Endothelial cell (in vitro differentiated cells): ENCODE measurements around the gene PRR15. TPM values are rescaled to one million over a fixed set of nuclear protein-coding genes. Genes with fewer than 3 reads are reported as not detected.

Experiments used
- DNase-seq: peaks from one replicate; pipeline ENCODE4 v3.0.0; 2021; ENCODE audit warnings: low spot score
- H3K27ac Mint-ChIP-seq: one replicate; pipeline ENCODE4 v1.8.0; 2021; ENCODE audit warnings: mixed read lengths, inconsistent platforms; ENCODE audit not compliant: unreplicated experiment
- H3K27me3 Mint-ChIP-seq: one replicate; pipeline ENCODE4 v1.8.0; 2021; ENCODE audit warnings: mild to moderate bottlenecking, moderate library complexity, mixed read lengths, inconsistent platforms; ENCODE audit not compliant: unreplicated experiment
- H3K36me3 Mint-ChIP-seq: one replicate; pipeline ENCODE4 v1.8.0; 2021; ENCODE audit warnings: mild to moderate bottlenecking, low read depth, mixed read lengths, inconsistent platforms; ENCODE audit not compliant: unreplicated experiment
- H3K4me1 Mint-ChIP-seq: one replicate; pipeline ENCODE4 v1.8.0; 2021; ENCODE audit warnings: mild to moderate bottlenecking, mixed read lengths, inconsistent platforms; ENCODE audit not compliant: unreplicated experiment
- H3K4me3 Mint-ChIP-seq: one replicate; pipeline ENCODE4 v1.8.0; 2021; ENCODE audit warnings: mild to moderate bottlenecking, mixed read lengths, inconsistent platforms; ENCODE audit not compliant: unreplicated experiment
- H3K9me3 Mint-ChIP-seq: one replicate; pipeline ENCODE4 v1.8.0; 2021; ENCODE audit warnings: mixed read lengths, inconsistent platforms; ENCODE audit not compliant: unreplicated experiment
- total RNA-seq: library from RNA; stranded (reverse); fragmentation: NEBNext Ultra II Directional; extraction: Animal tissue kit (Norgen Biotek cat#: 25700); gene quantifications from one replicate; pipeline ENCODE4 v1.2.1, GENCODE V29; 2021; ENCODE audit not compliant: unreplicated experiment
- TF ChIP-seq, protein P1 (sequence below): fragments of 200-600 bp; sonication (generic); IDR thresholded peaks from one replicate; pipeline ENCODE4 v1.5.0; 2021; ENCODE audit warnings: antibody characterized with exemption; ENCODE audit not compliant: unreplicated experiment

Gene PRR15
- total RNA-seq, 1 donor from 2014 or later = 2.9 TPM

DNA sequence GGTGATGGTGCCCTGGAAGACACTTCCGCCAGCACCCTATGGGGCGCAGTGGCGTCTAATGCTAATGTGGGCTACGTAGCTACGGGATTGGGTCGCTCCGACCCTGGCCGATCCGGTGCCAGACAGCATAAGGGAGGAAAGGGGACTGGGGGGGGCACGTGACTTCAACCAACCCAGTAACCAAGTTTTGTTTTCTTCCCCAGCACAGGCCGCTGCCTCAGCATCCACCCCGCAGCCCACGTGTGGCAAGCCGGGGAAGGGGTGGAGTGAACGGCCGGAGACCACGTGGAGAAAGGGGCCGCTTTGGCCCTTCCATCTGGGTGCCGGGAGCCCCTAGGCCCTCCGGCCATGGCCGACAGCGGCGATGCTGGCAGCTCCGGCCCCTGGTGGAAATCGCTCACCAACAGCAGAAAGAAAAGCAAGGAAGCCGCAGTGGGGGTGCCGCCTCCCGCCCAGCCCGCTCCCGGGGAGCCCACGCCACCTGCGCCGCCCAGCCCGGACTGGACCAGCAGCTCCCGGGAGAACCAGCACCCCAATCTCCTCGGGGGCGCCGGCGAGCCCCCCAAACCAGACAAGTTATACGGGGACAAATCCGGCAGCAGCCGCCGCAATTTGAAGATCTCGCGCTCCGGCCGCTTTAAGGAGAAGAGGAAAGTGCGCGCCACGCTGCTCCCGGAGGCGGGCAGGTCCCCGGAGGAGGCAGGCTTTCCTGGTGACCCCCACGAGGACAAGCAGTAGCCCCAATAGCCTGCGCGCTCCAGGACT, 2.5 kb downstream of the PRR15 start:
- Mint-ChIP-seq H3K36me3 (peaks cover 6% of the 10 kb centered on the region), H3K27me3 (peaks cover 2% of the 10 kb centered on the region), H3K4me1 (peaks cover 6% of the 10 kb centered on the region), H3K4me3 (peak overlapping the region; percentile 90), H3K9me3 (no peaks in the 10 kb centered on the region), H3K27ac (no peak overlapping the region)
- peak; percentile 24 for DNase-seq
- TF ChIP-seq, protein P1, sequence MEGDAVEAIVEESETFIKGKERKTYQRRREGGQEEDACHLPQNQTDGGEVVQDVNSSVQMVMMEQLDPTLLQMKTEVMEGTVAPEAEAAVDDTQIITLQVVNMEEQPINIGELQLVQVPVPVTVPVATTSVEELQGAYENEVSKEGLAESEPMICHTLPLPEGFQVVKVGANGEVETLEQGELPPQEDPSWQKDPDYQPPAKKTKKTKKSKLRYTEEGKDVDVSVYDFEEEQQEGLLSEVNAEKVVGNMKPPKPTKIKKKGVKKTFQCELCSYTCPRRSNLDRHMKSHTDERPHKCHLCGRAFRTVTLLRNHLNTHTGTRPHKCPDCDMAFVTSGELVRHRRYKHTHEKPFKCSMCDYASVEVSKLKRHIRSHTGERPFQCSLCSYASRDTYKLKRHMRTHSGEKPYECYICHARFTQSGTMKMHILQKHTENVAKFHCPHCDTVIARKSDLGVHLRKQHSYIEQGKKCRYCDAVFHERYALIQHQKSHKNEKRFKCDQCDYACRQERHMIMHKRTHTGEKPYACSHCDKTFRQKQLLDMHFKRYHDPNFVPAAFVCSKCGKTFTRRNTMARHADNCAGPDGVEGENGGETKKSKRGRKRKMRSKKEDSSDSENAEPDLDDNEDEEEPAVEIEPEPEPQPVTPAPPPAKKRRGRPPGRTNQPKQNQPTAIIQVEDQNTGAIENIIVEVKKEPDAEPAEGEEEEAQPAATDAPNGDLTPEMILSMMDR = no peak

- H3K9me3 Mint-ChIP-seq = no peaks in the 10 kb centered on the region
- H3K36me3 Mint-ChIP-seq = peaks cover 6% of the 10 kb centered on the region
- H3K27ac Mint-ChIP-seq = no peak overlapping the region
- no peak for DNase-seq
- peaks cover 2% of the 10 kb centered on the region for H3K27me3 Mint-ChIP-seq
- H3K4me1 Mint-ChIP-seq = peaks cover 6% of the 10 kb centered on the region
- TF ChIP-seq, protein P1 = no peak
- no peak overlapping the region for H3K4me3 Mint-ChIP-seq
Observed at GRCh38 chr7:29567174-29567573, 3.5 kb downstream of the PRR15 start.

- H3K27ac Mint-ChIP-seq = no peak overlapping the region
- DNase-seq = no peak
Observed at GRCh38 chr7:29569648-29570047, 6.0 kb downstream of the PRR15 start.

GRCh38 chr7:29572558-29572957, 8.9 kb downstream of the PRR15 start:
- Mint-ChIP-seq H3K27ac (no peak overlapping the region), H3K36me3 (peaks cover 16% of the 10 kb centered on the region), H3K9me3 (no peaks in the 10 kb centered on the region), H3K4me1 (no peaks in the 10 kb centered on the region), H3K27me3 (no peaks in the 10 kb centered on the region), H3K4me3 (no peak overlapping the region)
- DNase-seq = no peak
- TF ChIP-seq, protein P1 = no peak

More at GRCh38 chr7:29569648-29570047, 6.0 kb downstream of the PRR15 start:
- H3K27me3 Mint-ChIP-seq = peaks cover 2% of the 10 kb centered on the region
- TF ChIP-seq, protein P1 = no peak
- H3K4me1 Mint-ChIP-seq = peaks cover 6% of the 10 kb centered on the region
- H3K36me3 Mint-ChIP-seq = peaks cover 6% of the 10 kb centered on the region
- no peaks in the 10 kb centered on the region for H3K9me3 Mint-ChIP-seq
- no peak overlapping the region for H3K4me3 Mint-ChIP-seq

- no peak for DNase-seq
- no peak overlapping the region for H3K4me3 Mint-ChIP-seq
- TF ChIP-seq, protein P1 = no peak
Observed at GRCh38 chr7:29573567-29573966, 9.9 kb downstream of the PRR15 start.

More at GRCh38 chr7:29573567-29573966, 9.9 kb downstream of the PRR15 start:
- H3K9me3 Mint-ChIP-seq = peaks cover 7% of the 10 kb centered on the region
- no peaks in the 10 kb centered on the region for H3K4me1 Mint-ChIP-seq
- no peaks in the 10 kb centered on the region for H3K27me3 Mint-ChIP-seq
- H3K36me3 Mint-ChIP-seq = peaks cover 22% of the 10 kb centered on the region
- no peak overlapping the region for H3K27ac Mint-ChIP-seq
